ENCODE results near the gene KLC1.
"Not testable (repeated sequence)": the region's sequence is repeated elsewhere in the genome, so short reads cannot be mapped to it uniquely, and the experiment has no call there.

The KLC1 gene

DNA sequence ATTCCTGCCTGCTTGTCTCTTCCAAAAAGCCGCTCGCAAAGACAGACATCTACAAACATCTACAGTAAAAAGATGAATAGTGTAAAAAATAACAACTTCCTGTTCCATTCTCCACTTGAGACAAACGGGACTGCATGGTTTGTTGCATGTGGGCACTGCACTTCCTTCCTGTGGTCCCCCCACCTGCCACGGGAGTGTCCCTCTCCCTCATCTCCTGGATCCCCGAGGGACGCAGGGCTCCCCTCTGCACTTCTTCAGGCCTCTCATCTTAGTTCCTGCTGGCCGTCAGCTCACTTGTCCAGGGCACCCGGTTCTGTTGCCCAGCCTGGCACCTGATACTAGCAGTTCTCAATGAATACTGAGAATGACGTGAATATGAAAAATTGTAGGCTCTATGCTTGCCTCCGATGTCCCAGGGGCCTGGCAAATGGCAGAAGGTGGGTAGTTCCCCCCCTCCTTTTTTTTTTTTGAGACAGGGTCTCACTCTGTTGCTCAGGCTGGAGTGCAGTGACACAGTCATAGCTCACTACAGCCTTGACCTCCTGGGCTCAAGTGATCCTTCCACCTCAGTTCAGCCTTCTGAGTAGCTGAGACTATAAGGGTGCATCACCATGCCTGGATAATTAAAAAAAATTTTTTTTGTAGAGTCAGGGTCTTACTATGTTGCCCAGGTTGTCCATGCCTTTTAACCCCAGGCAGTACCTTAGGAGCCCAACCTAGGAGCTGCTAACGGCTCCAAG is 3.5 kb upstream of the KLC1 start:
- DNase-seq (ENCODE audit: low spot score), result peak; percentile 35

DNA sequence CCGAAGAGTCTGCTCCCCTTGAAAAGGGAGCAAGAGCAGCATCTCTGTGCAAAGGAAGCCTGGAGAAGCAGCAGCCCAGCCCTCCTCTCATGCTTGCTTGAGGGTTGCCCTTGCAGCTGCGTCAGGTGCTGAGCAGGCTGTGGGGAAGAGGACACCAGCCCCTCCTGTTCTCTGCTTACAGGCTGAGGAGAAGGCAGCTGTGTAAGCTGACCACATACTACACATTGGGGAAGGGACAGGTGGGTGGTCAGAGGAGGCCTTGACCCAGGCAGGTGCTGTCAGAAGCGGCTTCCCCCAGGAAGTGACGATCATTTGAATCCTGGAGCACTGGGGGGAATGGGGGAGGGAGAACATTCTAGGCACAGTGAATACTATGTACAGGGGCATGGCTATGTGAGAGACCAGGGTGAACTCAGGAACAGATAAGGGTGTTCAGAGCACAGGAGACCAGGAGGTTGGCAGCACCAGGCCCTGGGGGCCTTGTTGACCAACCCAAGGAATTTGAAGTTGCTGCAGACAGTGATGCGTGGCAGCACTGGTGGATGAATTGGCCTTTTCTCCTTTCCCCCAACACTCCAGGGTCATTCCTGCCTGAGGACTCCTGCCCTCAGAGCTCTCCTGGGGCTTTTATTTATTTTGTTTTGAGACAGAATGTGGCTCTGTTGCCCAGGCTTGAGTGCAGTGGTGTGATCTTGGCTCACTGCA is 2.7 kb upstream of the KLC1 start:
- DNase-seq (ENCODE audit: low spot score), result no peak

DNA sequence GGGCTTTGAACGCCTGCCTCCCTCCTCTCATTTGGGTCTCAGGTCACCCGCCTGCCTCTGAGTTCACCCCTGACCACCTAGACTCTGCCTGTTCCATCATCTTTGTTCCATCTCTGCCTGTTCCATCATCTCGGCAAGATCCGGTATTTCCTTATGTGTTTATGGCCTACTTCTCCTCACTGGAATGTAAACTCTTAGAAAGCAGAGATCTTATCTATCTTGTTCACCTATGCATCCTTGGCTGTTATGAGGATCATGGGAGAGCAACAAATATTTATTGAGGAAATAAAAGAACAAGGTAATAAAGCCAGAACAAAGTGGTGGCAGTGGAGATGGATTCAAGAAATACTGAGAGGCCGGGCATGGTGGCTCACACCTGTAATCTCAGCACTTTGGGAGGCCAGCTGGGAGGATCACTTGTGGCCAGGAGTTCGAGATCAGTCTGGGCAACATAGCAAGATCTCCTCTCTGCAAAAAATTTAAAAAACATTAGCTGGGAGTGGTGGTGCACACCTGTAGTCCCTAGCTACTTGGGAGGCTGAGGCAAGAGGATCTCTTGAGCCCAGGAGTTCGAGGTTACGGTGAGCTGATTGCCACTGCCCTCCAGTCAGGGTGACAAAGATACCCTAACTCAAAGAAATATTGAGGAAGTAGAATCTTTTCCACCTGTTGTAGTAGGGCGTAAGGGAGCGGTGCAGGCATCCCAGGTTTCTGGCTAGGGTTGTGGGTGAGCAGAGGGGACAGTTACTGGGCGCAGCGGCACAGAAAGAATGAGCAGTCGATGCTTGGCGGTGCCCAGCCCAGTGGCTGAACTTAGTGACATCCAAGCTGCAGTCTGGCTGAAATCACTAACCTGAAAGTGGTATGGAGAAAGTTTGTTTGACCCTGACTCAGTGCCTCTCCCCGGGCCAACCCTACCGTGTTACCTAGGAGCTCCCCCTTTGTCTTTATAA is 1.7 kb upstream of the KLC1 start:
- DNase-seq (ENCODE audit: low spot score), result no peak

DNA sequence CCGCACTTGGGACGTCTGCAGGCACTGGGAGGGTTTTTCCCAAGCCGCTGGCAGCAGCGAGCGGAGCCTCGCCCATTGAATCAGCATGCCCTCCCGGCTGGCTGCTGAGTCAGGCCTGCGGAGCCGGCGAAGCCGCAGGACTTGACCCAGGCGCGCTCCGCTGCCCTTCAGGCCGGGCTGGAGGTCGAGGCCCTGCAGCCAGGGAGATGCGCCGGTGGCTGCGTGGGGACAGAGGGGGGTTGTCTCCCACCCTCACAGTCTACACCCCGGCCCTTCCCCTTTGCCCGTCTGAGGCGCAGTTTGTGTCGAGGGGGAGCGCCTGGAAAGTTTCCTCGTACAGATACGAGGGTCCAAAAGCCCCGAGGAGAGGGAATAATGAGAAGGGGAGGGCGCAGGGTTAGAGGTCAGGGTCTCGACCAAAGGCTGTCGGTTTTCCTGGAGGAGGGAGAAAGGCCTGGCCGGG is 759 bp upstream of the KLC1 start:
- DNase-seq (ENCODE audit: low spot score), result no peak

DNA sequence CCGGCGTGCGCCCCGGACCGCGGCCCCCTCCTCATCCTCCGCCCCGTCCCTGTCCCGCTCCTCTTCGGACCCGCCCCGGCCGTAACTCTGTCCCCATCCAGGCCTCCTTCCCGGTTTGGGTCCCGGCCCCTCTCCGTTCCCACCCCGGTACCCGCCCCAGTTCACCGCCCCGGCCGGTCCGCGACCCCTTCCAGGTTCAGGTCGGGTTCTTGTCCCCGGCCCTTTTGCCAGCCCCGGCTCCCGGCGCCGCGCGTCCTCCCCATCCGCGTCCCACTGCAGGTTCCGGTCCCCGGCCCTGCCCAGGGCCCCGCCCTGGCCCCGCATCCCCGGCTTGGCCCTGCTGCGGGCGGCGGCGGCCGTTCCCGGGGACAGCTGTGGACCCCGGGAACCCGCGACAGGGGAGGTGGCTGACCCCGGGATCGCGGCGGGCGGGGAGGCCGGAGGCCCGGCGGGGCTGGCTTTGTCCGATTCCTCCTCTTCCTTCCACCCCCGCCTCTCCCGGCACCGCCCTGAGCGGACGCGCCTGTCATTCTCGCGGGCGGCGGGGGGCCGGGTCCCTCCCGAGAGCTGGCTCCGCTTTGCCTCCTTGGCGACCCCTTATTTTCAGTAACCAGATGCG is 601 bp downstream of the KLC1 start:
- peak; percentile 20 for DNase-seq (ENCODE audit: low spot score)

DNA sequence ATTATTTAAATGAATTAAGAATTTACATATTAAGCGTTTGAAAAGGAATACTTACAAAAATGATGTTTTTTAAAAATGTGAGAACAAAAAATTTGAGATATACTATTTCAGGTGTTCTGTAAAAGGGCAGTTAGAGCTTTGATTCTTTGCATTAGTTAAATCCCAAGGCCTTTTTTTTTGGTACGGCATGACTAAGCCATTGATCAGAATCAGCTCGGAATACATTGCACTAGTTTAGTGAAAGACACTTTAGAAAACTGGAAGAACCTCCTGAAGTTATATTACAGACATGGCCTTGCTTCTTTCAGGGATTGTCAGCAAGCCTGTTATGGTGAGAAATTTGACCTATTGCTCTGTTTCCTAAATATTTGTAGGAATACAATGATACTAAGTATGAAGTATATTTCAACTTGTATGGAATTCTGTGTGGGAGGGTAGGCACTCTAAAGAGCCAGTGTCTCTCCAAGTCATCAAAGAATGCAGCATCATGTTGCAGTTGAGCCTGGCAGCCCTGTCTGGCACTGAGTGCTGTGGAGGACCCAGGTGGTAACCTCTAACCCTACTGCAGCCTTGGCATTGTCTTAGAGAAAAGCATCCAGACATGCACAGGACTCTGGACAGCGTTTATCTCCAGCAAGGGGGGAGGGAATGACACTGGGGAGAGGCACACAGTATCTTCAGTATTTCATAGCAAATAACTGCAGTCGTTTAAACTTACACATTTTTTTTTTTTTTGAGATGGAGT is 1.5 kb downstream of the KLC1 start:
- DNase-seq (ENCODE audit: low spot score), result no peak

DNA sequence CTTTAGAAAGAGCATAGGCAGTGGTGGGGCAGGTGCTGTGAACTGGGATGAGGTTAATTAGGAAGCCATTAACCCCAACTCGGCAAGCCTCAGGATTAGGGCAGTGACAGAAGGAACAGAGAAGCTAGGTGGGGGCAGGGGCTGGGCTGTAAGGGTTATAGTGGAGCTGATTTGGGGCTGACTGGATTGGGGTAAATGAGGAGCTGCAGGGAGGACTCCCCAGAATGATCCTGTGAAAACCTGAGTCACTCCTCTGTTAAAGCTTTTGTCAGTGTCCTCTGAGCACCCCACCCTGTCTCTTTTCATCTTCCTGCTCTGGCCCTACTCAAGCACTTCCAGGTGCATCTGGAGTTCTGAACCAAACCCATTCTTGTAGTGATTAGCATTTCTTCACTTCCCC is 4.4 kb downstream of the KLC1 start:
- DNase-seq (ENCODE audit: low spot score), result no peak

DNA sequence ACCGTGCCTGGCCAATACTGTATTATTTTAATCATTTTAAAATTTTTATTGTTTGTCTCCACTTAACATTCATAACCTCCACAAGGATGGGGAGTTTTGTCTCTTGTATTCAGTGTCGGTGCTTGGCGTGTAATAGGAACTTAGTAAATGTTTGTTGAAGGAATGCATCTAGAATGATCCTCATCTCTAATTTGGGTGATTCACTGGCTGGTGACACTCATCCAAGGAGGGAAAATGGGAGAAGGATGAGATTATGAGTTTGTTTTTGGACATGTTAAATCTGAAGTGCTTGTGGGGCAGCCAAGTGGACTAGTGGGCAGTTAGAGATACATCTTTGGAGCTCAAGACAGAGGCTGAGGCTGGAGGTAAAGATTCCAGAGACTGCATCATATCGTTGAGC is 5.1 kb downstream of the KLC1 start:
- DNase-seq (ENCODE audit: low spot score), result no peak

DNA sequence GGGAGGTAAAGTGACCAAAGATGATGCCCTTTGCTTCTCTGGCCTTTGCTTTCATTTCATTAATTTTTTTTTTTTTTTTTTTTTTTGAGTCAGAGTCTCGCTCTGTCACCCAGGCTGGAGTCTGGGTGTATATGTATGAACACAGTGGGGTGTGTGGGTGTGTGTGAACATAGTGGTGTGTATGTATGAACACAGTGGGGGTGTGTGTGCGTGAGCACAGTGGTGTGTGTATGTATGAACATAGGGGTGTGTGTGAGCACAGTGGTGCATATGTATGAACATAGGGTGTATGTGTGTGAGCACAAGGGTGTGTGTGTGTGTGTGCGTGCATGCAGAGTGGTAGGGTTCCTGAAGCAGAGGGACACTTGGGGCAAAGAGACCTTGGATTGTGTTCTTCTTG is 9.6 kb downstream of the KLC1 start:
- DNase-seq (ENCODE audit: low spot score), result no peak

DNA sequence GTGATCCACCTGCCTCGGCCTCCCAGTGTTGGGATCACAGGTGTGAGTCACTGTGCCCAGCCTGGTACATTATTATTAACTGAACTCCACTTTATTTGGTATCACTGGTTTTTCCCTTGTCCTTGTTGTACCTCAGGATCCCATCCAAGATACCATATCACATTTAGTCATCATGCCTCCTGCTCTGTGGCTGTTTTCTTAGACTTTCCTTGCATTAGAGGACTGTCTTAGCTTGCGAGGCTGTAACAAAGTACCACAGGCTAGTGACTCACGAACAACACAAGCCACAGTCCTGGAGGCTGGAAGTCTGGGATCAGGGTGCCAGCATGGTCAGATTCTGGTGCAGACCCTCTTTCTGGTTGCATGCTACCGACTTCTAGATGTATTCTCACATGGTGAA is 12.2 kb downstream of the KLC1 start:
- no peak for DNase-seq (ENCODE audit: low spot score)

DNA sequence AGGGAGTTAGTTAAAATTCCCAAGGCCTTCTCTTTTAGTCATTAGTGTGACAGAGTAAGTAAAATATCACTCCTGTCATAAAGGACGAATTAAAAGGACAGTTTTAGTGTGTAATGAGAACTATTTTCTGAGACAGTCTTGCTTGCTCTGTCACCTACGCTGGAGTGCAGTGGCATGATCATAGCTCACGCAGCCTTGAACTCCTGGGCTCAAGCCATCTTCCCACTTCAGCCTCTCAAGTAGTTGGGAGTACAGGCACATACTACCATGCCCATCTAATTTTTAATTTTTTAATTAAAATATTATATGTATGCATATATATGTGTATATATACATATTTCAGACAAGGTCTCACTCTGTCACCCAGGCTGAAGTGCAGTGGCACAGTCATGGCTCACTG is 17.2 kb downstream of the KLC1 start:
- no peak for DNase-seq (ENCODE audit: low spot score)

DNA sequence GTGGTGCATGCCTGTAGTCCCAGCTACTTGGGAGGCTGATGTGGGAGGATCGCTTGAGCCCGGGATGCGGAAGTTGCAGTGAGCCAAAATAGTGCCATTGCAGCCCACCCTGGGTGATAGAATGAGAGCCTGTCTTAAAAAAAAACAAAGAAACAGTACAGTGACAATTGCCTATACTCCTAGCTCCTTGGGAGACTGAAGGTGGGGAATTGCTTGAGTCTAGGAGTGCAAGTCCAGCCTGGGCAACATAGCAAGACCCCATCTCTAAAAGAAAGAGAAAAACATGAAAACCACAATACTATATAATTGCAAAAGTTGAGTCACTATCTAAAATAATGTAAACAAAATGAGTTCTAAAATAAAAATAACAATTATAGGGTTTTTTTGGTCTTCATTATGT is 20.0 kb downstream of the KLC1 start:
- no peak for DNase-seq (ENCODE audit: low spot score)

DNA sequence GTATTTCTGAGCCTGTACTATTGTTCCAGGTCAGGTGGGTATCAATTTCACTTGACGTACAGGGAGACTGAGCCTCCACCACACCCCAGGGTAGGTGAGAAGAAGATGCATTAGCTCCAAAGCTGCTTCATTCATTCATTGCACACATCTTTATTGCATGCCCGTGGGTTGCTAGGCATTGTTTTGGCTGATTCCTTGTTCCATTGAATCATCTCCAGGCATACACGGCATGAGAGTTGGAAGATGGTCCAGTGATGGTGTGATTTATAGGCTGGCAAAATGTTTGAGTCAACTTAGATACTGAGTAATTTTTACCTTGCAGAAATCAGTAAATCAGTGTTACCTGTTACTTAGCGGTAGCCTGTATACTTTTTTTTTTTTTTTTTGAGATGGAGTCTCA is 21.2 kb downstream of the KLC1 start:
- DNase-seq (ENCODE audit: low spot score), result no peak

DNA sequence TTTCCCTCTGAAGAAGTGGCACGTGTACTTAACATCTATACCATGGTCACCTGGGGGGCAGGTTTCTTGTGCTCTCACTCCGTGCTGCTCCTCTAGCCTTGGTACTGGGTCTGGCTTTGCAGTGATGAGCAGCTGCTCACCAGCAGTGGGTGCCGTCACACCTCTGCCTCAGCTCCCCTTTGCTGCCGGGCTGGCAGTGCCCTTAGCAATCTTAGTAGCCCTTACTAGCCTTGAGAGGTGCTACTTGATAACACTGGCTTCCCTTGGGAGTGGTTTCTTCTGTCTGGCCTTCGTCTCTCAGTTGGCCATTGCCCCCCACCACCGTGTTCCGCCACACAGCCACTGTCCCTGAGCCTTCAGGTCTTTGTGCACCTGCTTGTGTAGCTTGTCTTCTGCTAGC is 22.6 kb downstream of the KLC1 start:
- DNase-seq (ENCODE audit: low spot score), result no peak

DNA sequence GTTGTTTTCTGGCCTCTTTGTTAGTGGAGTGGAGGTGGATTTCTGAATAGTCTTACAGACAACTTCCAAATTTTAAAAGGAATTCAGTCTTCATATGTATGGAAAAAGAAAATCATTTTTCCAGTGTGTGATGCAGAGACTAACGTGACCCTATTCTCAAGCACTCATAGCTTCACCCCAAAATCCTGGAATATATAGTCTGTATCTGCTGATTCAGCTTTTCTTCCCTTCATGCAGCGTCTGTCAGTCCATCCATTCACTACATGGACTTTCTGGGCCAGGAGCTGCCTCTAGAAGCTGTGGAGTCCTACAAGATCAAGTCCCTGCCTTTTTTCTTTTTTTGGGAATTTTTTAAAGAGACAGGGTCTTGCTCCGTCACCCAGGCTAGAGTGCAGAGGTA is 23.8 kb downstream of the KLC1 start:
- no peak for DNase-seq (ENCODE audit: low spot score)

DNA sequence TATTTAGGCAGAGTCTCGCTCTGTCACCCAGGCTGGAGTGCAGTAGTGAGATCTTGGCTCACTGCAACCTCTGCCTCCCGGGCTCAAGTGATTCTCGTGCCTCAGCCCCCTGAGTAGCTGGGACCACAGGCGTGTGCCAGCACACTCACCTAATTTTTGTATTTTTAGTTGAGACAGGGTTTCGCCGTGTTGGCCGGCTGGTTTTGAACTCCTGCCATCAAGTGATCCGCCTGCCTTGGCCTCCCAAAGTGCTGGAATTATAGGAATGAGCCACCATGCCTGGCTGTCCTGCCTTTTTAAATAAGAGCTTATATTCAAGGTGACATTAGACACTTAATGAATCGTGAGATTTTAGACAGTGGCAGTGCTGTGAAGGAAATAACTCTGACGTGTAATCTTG is 24.3 kb downstream of the KLC1 start:
- not testable (repeated sequence) for DNase-seq (ENCODE audit: low spot score)

DNA sequence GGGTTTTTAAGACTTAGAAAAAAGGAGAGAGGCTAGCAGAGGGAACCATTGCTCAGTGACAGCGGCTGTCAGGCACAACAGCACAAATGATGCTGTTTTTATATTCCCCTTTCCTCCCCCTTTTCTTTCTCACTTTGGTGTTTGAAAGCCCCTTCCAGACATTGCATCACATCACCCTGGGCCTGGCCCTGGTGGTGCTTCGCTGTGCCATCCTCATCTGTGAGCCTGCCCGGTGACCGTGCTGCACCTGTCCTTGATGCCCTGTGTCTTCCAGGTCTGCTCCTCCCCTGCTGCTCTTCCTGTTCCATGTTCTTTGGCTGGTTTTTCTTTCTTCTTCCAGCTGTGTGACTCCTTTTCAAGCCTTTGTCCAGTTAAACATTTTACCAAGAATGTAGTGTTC is 24.8 kb downstream of the KLC1 start:
- DNase-seq (ENCODE audit: low spot score), result no peak

DNA sequence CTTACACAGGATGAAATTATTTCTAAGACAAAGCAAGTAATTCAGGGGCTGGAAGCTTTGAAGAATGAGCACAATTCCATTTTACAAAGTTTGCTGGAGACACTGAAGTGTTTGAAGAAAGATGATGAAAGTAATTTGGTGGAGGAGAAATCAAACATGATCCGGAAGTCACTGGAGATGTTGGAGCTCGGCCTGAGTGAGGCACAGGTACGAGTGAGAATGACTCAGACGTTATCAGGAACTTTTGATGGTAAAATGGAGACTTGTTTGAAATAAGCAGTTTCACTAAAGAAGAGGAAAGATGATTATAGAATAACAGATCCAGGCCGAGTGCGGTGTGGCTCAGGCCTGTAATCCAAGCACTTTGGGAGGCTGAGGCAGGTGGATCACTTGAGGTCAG is 25.6 kb downstream of the KLC1 start:
- no peak for DNase-seq (ENCODE audit: low spot score)

DNA sequence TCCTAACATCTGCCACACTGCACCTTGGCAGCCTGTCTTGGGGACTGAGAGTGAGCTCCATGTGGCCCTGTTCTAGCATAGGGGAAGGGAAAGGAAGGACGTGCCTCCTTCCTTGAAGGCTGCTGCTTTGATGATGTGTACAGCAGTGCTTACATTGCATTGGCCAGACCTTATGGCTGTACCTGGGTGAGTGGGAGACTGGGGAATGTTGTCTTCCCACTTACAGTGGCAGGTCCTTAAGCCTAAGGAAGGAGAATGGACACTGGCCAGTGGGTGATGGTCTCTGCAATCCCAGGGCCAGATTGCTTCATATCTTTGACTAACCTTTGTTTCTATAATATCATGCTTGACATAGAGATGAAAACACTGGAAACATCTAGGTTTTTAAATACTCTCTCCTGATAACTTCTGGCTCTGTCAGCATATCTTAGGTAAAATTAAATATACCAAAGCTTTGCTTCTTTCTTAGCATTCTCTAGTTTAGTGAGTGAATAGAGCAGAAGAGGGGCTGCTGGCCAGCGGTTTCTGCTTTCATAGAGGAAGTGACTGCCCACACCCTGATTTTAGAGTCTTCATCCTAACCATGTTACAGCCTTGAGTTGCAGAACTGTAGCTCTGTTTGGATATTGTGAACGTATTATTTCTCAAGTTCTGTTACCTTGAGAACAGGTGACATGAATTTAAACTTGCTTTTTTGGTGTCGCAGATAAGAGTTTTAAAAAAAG is 27.2 kb downstream of the KLC1 start:
- DNase-seq (ENCODE audit: low spot score), result no peak

DNA sequence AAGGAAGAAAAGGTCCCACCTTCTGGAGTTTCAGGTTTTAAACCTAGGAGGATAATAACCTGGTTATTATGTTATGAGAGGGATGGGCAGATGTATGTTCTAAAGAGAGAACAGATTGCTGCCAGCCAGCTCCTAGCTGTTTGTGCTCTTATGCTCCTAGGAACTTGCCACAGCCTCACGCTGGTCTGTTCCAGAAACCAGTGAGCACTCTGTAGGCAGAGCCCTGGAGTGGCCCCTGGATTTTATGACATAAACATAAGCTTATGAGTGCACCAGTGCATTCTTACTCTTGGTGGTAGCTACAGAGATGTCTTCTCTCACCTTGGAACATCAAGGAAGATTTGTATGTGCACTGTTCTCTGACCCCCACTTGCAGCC is 27.7 kb downstream of the KLC1 start:
- no peak for DNase-seq (ENCODE audit: low spot score)

DNA sequence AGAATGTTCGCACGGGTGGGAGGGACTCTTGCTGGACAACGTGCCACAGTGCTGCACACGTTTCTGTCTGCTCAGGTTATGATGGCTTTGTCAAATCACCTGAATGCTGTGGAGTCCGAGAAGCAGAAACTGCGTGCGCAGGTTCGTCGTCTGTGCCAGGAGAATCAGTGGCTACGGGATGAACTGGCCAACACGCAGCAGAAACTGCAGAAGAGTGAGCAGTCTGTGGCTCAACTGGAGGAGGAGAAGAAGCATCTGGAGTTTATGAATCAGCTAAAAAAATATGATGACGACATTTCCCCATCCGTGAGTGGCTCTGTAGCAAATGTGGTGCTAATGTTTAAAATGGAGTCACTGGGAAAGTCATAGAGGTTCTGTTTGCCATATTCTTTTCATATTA is 28.5 kb downstream of the KLC1 start:
- no peak for DNase-seq (ENCODE audit: low spot score)
